HCT116 (cell line): ENCODE data around the gene CDYL. TPM values are rescaled to one million over a fixed set of nuclear protein-coding genes. Genes with fewer than 3 reads are reported as not detected.

Experiments
- ATAC-seq: fragments of 200-7000 bp; cut with Tn5 transposase; 2 replicates; pipeline ENCODE4 v1.9.1; 2020; ENCODE audit warnings: mild to moderate bottlenecking, moderate library complexity
- BruUV-seq: library from RNA; stranded (reverse); fragments of 400-500 nt; replicated peaks from 2 replicates; lab custom pipeline; 2021; lab: Mats Ljungman, UMichigan
- CTCF ChIA-PET: fragments of 300-600 bp; sonication (Branson Sonifier 250); formaldehyde crosslinking; loops from one replicate; lab custom pipeline; 2021; ENCODE audit warnings: antibody characterized with exemption; lab: Charles Lee
- POLR2A ChIA-PET: fragments of 300-600, 350-600 bp; sonication (Branson Sonifier 250); formaldehyde crosslinking; loops from one replicate; lab custom pipeline; 2021; ENCODE audit warnings: antibody characterized with exemption; lab: Charles Lee
- RAD21 ChIA-PET, 2 experiments: fragments of 300-600 bp; sonication (Branson Sonifier 250); formaldehyde crosslinking; loops; one replicate each; lab custom pipeline; 2023; ENCODE audit warnings: low total read pairs in 2 of 2; ENCODE audit not compliant: uncharacterized antibody in 2 of 2, unreplicated experiment in 2 of 2, low non-redundant PET in 1 of 2; lab: Charles Lee
- DNase-seq: peaks from one replicate; pipeline ENCODE4 v3.0.0-alpha.2; 2010; ENCODE audit warnings: low read depth, low spot score
- H2AFZ ChIP-seq: fragments of 200-600 bp; shearing (Covaris generic), sonication (generic); 2 replicates; pipeline ENCODE4 v1.6.1; 2017; ENCODE audit warnings: low read depth, mixed run types, mixed read lengths, antibody characterized with exemption, low read length; ENCODE audit not compliant: poor library complexity, severe bottlenecking
- H3K27ac ChIP-seq: 2 replicates; pipeline ENCODE4 v1.5.1; 2012; ENCODE audit warnings: low read depth, low read length
- H3K27me3 ChIP-seq: fragments of 200-600 bp; sonication (generic); 2 replicates; pipeline ENCODE4 v1.6.1; 2016; ENCODE audit warnings: mixed run types, low read length, mixed read lengths; ENCODE audit not compliant: insufficient read depth
- H3K36me3 ChIP-seq, 2 experiments: fragments of 200-500 bp in 1 of 2; fragments of 200-600 bp in 1 of 2; sonication (Bioruptor generic) in 1 of 2; sonication (generic) in 1 of 2; 2 replicates each; pipeline versions ENCODE4 v1.5.1 to v1.6.1; 2014 to 2016; ENCODE audit warnings: low read length in 2 of 2, inconsistent platforms in 1 of 2, mixed read lengths in 1 of 2, mixed run types in 1 of 2; ENCODE audit not compliant: insufficient read depth in 2 of 2, control insufficient read depth in 1 of 2
- H3K4me1 ChIP-seq, 2 experiments: fragments of 200-600 bp in 1 of 2; sonication (generic) in 1 of 2; 2 replicates each; pipeline versions ENCODE4 v1.5.1 to v1.6.1; 2012 to 2017; ENCODE audit warnings: low read length in 2 of 2, inconsistent platforms in 1 of 2, mild to moderate bottlenecking in 1 of 2, mixed read lengths in 1 of 2, mixed run types in 1 of 2, moderate library complexity in 1 of 2; ENCODE audit not compliant: insufficient read depth in 2 of 2, control insufficient read depth in 1 of 2
- H3K4me2 ChIP-seq: fragments of 200-600 bp; sonication (generic); 2 replicates; pipeline ENCODE4 v1.6.1; 2017; ENCODE audit warnings: mixed run types, low read length, mixed read lengths
- H3K4me3 ChIP-seq, 2 experiments: fragments of 200-600 bp in 1 of 2; sonication (generic) in 1 of 2; replicated peaks in 1 of 2; 2 replicates each; pipeline ENCODE4 v1.5.1; 2011 to 2016; ENCODE audit warnings: low read length in 2 of 2, control low read depth in 1 of 2, low read depth in 1 of 2, mild to moderate bottlenecking in 1 of 2, mixed read lengths in 1 of 2, mixed run types in 1 of 2
- H3K79me2 ChIP-seq: fragments of 200-600 bp; sonication (generic); 2 replicates; pipeline ENCODE4 v1.6.1; 2017; ENCODE audit warnings: mild to moderate bottlenecking, mixed run types, low read length, moderate library complexity, mixed read lengths; ENCODE audit not compliant: insufficient read depth
- H3K9ac ChIP-seq: fragments of 200-600 bp; sonication (generic); 2 replicates; pipeline ENCODE4 v1.6.1; 2016; ENCODE audit warnings: low read length, mixed read lengths
- H3K9me2 ChIP-seq: fragments of 200-600 bp; sonication (generic), shearing (Covaris generic); 2 replicates; pipeline ENCODE4 v1.6.1; 2017; ENCODE audit warnings: mixed run types, mild to moderate bottlenecking, moderate library complexity; ENCODE audit not compliant: insufficient read depth
- H3K9me3 ChIP-seq, 2 experiments: fragments of 200-500 bp in 1 of 2; fragments of 200-600 bp in 1 of 2; sonication (Bioruptor generic) in 1 of 2; sonication (generic) in 1 of 2; 2 replicates each; pipeline ENCODE4 v1.6.1; 2014 to 2017; ENCODE audit warnings: low read length in 2 of 2, mixed read lengths in 2 of 2, inconsistent platforms in 1 of 2, low read depth in 1 of 2, mild to moderate bottlenecking in 1 of 2, mixed run types in 1 of 2, moderate library complexity in 1 of 2; ENCODE audit not compliant: control insufficient read depth in 1 of 2, insufficient read depth in 1 of 2
- H4K20me1 ChIP-seq: fragments of 200-600 bp; sonication (generic), shearing (Covaris generic); 2 replicates; pipeline ENCODE4 v1.6.1; 2017; ENCODE audit warnings: mixed run types, mild to moderate bottlenecking, moderate library complexity; ENCODE audit not compliant: insufficient read depth
- EGR1 ChIP-seq: IDR thresholded peaks from 2 replicates; pipeline ENCODE4 v1.6.1; 2012; ENCODE audit warnings: low read depth
- EZH2 ChIP-seq: fragments of 200-600 bp; sonication (generic); IDR thresholded peaks from 2 replicates; pipeline ENCODE4 v1.6.1; 2017; ENCODE audit warnings: antibody characterized with exemption, mixed run types
- FOSL1 ChIP-seq: IDR thresholded peaks from 2 replicates; pipeline ENCODE4 v1.6.1; 2012; ENCODE audit warnings: low read depth
- JUND ChIP-seq: IDR thresholded peaks from 2 replicates; pipeline ENCODE4 v1.6.1; 2012
- RAD21 ChIP-seq: IDR thresholded peaks from 2 replicates; pipeline ENCODE4 v1.6.1; 2012; ENCODE audit warnings: low read depth, mild to moderate bottlenecking
- SIN3A ChIP-seq: IDR thresholded peaks from 2 replicates; pipeline ENCODE4 v1.6.1; 2012; ENCODE audit warnings: low read depth
- SRF ChIP-seq: IDR thresholded peaks from 2 replicates; pipeline ENCODE4 v1.6.1; 2012; ENCODE audit warnings: low read depth
- TCF7L2 ChIP-seq: IDR thresholded peaks from 2 replicates; pipeline ENCODE4 v1.7.0; 2011; ENCODE audit warnings: borderline replicate concordance, inconsistent platforms; ENCODE audit not compliant: insufficient read depth, insufficient read length; ENCODE audit errors: extremely low read depth
- ZFX ChIP-seq: fragments of 450-650 bp; IDR thresholded peaks from 2 replicates; pipeline ENCODE4 v1.6.1; 2017
- ZNF274 ChIP-seq: fragments of 200-500 bp; sonication (Bioruptor generic); IDR thresholded peaks from 2 replicates; pipeline ENCODE4 v1.6.1; 2014; ENCODE audit warnings: mild to moderate bottlenecking, low read depth, low read length, inconsistent platforms
- intact Hi-C: fragments of 100-400 bp; cut with micrococcal nuclease; formaldehyde crosslinking; loops from 2 replicates; pipeline ENCODE4 v1.10.0; 2022
- total RNA-seq: library from RNA; stranded (reverse); gene quantifications from one replicate; pipeline ENCODE4 v1.2.1, GENCODE V29; 2021; ENCODE audit not compliant: unreplicated experiment
- TF ChIP-seq, protein P1 (sequence below): IDR thresholded peaks from 2 replicates; pipeline ENCODE4 v1.6.1; 2012; ENCODE audit warnings: low read depth
- TF ChIP-seq, protein P2 (sequence below): IDR thresholded peaks from 2 replicates; pipeline ENCODE4 v1.6.1; 2011; ENCODE audit warnings: mild to moderate bottlenecking, low read length, moderate library complexity; ENCODE audit not compliant: insufficient replicate concordance; ENCODE audit errors: extremely low read depth

Gene CDYL
- total RNA-seq, 1 experiment from 2014 or later = 42.6 TPM

DNA sequence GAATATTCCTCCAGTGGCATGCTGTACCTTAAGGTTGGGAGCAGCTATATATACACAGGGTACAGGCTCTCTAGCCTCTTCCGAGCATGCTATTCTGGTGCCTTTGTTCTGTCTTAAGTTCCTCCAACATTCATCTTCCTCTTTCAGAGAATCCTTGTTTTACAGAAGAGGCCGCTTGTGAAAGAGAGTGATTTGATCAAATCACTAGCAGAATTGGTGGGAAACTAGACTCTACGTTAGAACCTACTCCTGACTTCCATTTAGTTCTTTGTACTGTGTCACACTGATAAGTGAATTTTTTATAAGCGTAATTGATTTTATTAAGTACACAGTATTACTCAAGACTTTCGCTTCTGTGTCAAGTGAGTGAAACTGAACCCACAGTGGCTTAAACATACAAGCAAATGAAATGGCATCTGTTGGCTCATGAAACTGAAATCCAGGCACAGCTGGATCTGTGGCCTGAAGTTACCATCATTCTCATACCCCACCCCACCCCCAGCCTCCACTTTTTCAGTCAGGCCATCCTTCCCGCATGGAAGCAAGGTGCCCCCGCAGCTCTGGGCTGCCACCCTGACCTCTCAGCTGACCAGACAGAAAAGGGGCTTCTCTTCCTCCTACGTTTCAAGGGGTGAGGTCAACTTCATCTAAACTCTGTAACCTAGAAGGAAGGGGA, 125.3 kb downstream of the CDYL start:
- H3K4me1 ChIP-seq = no peaks in the 10 kb centered on the region
- POLR2A ChIA-PET = no interaction called here

More for the DNA sequence above, 125.3 kb downstream of the CDYL start:
- intact Hi-C loops = no loop called here
- Histone ChIP-seq H3K9me2 (no peaks in the 10 kb centered on the region), H3K9ac (no peak overlapping the region), H3K4me2 (no peak overlapping the region), H3K79me2 (peaks cover 34% of the 10 kb centered on the region), H2AFZ (no peak overlapping the region), H3K4me3 (no peak overlapping the region), H3K9me3 (no peaks in the 10 kb centered on the region), H3K27ac (no peak overlapping the region), H3K27me3 (no peaks in the 10 kb centered on the region), H3K36me3 (0 out of 4 replicates have a peak, but pooled peaks cover 0 to 8% of the 10 kb centered on the region in 2 experiments), H4K20me1 (no peaks in the 10 kb centered on the region; the same call in 1 of the 2 replicates)
- CTCF ChIA-PET = no interaction called here
- ATAC-seq = no peak
- no TSS peak for BruUV-seq
- TF ChIP-seq, protein P1, sequence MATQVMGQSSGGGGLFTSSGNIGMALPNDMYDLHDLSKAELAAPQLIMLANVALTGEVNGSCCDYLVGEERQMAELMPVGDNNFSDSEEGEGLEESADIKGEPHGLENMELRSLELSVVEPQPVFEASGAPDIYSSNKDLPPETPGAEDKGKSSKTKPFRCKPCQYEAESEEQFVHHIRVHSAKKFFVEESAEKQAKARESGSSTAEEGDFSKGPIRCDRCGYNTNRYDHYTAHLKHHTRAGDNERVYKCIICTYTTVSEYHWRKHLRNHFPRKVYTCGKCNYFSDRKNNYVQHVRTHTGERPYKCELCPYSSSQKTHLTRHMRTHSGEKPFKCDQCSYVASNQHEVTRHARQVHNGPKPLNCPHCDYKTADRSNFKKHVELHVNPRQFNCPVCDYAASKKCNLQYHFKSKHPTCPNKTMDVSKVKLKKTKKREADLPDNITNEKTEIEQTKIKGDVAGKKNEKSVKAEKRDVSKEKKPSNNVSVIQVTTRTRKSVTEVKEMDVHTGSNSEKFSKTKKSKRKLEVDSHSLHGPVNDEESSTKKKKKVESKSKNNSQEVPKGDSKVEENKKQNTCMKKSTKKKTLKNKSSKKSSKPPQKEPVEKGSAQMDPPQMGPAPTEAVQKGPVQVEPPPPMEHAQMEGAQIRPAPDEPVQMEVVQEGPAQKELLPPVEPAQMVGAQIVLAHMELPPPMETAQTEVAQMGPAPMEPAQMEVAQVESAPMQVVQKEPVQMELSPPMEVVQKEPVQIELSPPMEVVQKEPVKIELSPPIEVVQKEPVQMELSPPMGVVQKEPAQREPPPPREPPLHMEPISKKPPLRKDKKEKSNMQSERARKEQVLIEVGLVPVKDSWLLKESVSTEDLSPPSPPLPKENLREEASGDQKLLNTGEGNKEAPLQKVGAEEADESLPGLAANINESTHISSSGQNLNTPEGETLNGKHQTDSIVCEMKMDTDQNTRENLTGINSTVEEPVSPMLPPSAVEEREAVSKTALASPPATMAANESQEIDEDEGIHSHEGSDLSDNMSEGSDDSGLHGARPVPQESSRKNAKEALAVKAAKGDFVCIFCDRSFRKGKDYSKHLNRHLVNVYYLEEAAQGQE = no peak
- no peak for TF ChIP-seq TCF7L2
- no peak for TF ChIP-seq ZNF274
- no peak for TF ChIP-seq EZH2
- TF ChIP-seq SRF = no peak
- no peak for TF ChIP-seq JUND
- no peak for TF ChIP-seq EGR1
- TF ChIP-seq RAD21 = no peak
- TF ChIP-seq, protein P2, sequence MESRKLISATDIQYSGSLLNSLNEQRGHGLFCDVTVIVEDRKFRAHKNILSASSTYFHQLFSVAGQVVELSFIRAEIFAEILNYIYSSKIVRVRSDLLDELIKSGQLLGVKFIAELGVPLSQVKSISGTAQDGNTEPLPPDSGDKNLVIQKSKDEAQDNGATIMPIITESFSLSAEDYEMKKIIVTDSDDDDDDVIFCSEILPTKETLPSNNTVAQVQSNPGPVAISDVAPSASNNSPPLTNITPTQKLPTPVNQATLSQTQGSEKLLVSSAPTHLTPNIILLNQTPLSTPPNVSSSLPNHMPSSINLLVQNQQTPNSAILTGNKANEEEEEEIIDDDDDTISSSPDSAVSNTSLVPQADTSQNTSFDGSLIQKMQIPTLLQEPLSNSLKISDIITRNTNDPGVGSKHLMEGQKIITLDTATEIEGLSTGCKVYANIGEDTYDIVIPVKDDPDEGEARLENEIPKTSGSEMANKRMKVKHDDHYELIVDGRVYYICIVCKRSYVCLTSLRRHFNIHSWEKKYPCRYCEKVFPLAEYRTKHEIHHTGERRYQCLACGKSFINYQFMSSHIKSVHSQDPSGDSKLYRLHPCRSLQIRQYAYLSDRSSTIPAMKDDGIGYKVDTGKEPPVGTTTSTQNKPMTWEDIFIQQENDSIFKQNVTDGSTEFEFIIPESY = no peak
- TF ChIP-seq FOSL1 = no peak
- no peak for TF ChIP-seq ZFX
- no peak for TF ChIP-seq SIN3A
- no peak for DNase-seq
- RAD21 ChIA-PET = no interaction called here
